ENCODE results near the gene ANKRD65. TPM values are rescaled to one million over a fixed set of nuclear protein-coding genes. Genes with fewer than 3 reads are reported as not detected.

ANKRD65 gene
- total and polyA plus RNA-seq, 10 donors = 0.43 to 4.3 (median 1.6) TPM

DNA sequence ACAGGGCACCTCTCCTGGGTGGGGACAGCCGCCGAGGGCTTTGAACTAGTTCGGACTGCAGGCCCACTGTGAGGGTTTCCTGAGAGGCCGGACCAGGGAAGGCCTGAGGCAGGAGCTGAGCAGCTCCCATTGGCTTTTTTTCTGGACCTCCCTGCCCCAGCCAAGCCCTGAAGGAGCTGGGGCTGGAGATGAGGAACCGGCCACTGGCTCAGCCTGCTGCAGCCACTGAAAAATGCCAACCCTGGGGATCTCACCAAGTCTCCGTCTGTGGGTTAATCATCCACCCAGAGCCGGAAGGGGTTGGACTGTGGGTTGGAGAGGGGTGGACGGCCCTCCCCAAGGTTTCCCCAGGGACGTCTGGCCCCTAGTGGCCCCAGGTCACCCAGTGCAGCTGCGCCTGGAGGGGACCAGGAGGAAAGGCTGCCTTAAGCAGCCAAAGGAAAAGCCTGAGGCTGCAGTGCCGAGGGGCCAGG is 16.9 kb upstream of the ANKRD65 start:
- no peak overlapping the region for H3K27ac ChIP-seq
- H3K36me3 ChIP-seq = no peaks in the 10 kb centered on the region
- no peak overlapping the region for H3K4me3 ChIP-seq
- no peaks in the 10 kb centered on the region for H3K9me3 ChIP-seq
- peaks cover 0 to 81% (median 46%) of the 10 kb centered on the region in 7 donors for H3K27me3 ChIP-seq (replicated peaks in 1 of 7)
- intact Hi-C loops (cut with DNase I; ENCODE audit: low total_unique reads) = no loop called here
- DNase-seq = no peak
- TF ChIP-seq, protein P1, sequence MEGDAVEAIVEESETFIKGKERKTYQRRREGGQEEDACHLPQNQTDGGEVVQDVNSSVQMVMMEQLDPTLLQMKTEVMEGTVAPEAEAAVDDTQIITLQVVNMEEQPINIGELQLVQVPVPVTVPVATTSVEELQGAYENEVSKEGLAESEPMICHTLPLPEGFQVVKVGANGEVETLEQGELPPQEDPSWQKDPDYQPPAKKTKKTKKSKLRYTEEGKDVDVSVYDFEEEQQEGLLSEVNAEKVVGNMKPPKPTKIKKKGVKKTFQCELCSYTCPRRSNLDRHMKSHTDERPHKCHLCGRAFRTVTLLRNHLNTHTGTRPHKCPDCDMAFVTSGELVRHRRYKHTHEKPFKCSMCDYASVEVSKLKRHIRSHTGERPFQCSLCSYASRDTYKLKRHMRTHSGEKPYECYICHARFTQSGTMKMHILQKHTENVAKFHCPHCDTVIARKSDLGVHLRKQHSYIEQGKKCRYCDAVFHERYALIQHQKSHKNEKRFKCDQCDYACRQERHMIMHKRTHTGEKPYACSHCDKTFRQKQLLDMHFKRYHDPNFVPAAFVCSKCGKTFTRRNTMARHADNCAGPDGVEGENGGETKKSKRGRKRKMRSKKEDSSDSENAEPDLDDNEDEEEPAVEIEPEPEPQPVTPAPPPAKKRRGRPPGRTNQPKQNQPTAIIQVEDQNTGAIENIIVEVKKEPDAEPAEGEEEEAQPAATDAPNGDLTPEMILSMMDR (IDR thresholded peaks at IDR 0.05 in 8 of 11, conservative IDR thresholded peaks at IDR 0.05 in 3 of 11) = no peak
- TF ChIP-seq POLR2A (IDR thresholded peaks at IDR 0.05) = no peak
- no peak for TF ChIP-seq POLR2AphosphoS5 (IDR thresholded peaks at IDR 0.05)
- 61 to 76% (median 65%) methylated on average over 3 to 11 of the region's 11 CpGs for WGBS, 5 donors
- peaks cover 38 to 64% (median 51%) of the 10 kb centered on the region in 6 donors for H3K4me1 ChIP-seq

DNA sequence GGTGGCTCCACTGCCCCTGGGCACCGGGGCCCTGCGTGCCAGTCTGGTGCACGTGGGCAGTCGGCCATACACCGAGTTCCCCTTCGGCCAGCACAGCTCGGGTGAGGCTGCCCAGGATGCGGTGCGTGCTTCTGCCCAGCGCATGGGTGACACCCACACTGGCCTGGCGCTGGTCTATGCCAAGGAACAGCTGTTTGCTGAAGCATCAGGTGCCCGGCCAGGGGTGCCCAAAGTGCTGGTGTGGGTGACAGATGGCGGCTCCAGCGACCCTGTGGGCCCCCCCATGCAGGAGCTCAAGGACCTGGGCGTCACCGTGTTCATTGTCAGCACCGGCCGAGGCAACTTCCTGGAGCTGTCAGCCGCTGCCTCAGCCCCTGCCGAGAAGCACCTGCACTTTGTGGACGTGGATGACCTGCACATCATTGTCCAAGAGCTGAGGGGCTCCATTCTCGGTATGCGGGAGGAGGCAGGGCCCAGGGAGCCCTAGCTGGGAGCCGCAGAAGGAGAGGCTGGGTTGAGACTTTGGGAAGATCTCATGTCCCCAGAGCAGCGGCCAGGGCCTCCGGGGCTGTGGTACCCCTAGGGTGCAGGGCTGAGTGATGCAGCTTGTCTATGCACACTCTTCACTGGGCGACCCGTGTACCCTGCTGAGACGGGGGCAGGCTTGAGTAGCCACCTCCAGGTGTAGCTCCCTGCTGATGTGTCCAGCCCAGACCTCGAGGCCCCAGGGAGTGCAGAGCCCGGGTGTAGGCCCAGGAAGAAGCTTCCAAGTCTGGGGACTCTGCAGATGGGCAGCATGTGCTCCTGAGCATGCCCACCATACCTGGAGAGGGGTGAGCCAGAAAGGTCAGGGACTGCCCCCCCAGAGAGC is 16.2 kb upstream of the ANKRD65 start:
- Histone ChIP-seq H3K4me3 (no peak overlapping the region), H3K36me3 (no peaks in the 10 kb centered on the region), H3K27me3 (replicated peaks in 1 of 7) (peaks cover 0 to 88% (median 46%) of the 10 kb centered on the region in 7 donors), H3K4me1 (peaks cover 42 to 71% (median 57%) of the 10 kb centered on the region in 6 donors), H3K27ac (no peak overlapping the region), H3K9me3 (no peaks in the 10 kb centered on the region)
- TF ChIP-seq POLR2A (IDR thresholded peaks at IDR 0.05) = no peak
- TF ChIP-seq, protein P1 (IDR thresholded peaks at IDR 0.05 in 8 of 11, conservative IDR thresholded peaks at IDR 0.05 in 3 of 11) = no peak
- TF ChIP-seq POLR2AphosphoS5 (IDR thresholded peaks at IDR 0.05) = no peak
- intact Hi-C loops (cut with DNase I; ENCODE audit: low total_unique reads) = no loop called here
- 82 to 89% (median 86%) methylated on average over 19 to 31 of the region's 31 CpGs for WGBS, 5 donors
- DNase-seq = peak; percentile 67

DNA sequence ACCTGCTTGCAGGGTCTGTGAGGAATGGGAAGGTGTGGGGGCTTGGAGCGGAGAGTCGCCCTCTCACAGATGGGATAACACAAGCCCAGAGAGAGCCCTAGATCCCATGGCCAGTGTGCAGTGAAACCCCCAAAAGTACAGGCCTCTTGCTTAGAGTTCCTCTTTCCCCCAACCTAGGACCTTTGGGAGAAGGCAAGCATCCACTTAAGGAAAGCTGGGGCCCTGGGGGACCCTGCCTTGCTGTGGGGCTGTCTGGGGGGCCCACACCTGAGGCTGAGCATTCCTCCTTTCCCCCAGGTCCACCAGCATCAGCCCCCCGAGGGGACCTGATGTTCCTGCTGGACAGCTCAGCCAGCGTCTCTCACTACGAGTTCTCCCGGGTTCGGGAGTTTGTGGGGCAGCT is 15.6 kb upstream of the ANKRD65 start:
- Histone ChIP-seq H3K27ac (no peak overlapping the region), H3K36me3 (no peaks in the 10 kb centered on the region), H3K4me3 (peak overlapping the region in 3 of 8 donors; percentile 37 to 71 (median 42)), H3K27me3 (replicated peaks in 1 of 7) (peaks cover 0 to 94% (median 46%) of the 10 kb centered on the region in 7 donors), H3K9me3 (no peaks in the 10 kb centered on the region), H3K4me1 (peaks cover 42 to 77% (median 61%) of the 10 kb centered on the region in 6 donors)
- 89 to 96% (median 92%) methylated on average over 7 of the region's 7 CpGs for WGBS, 5 donors
- DNase-seq = no peak
- TF ChIP-seq POLR2A (IDR thresholded peaks at IDR 0.05) = no peak
- TF ChIP-seq, protein P1 (IDR thresholded peaks at IDR 0.05 in 8 of 11, conservative IDR thresholded peaks at IDR 0.05 in 3 of 11) = no peak
- no peak for TF ChIP-seq POLR2AphosphoS5 (IDR thresholded peaks at IDR 0.05)
- intact Hi-C loops (cut with DNase I; ENCODE audit: low total_unique reads) = no loop called here

Data from spleen (tissue), 11 donors.